Parathyroid adenoma (tissue), 2 donors: Measurements from ENCODE around the gene RAP1A.

Source experiments
- H2AFZ ChIP-seq: fragments of 300-600 bp; sonication (generic); one replicate; pipeline ENCODE4 v1.7.0; 2017; ENCODE audit warnings: antibody characterized with exemption, mild to moderate bottlenecking
- H3K27ac ChIP-seq: fragments of 300-600 bp; sonication (generic); one replicate; pipeline ENCODE4 v1.7.0; 2017
- H3K27me3 ChIP-seq: fragments of 300-600 bp; sonication (generic); one replicate; pipeline ENCODE4 v1.7.0; 2017; ENCODE audit warnings: low read length; ENCODE audit not compliant: control insufficient read depth, insufficient read depth
- H3K36me3 ChIP-seq: fragments of 300-600 bp; sonication (generic); one replicate; pipeline ENCODE4 v1.7.0; 2017; ENCODE audit warnings: low read length; ENCODE audit not compliant: control insufficient read depth, insufficient read depth
- H3K4me1 ChIP-seq: fragments of 300-600 bp; sonication (generic); one replicate; pipeline ENCODE4 v1.7.0; 2017; ENCODE audit warnings: control low read depth
- H3K4me2 ChIP-seq: fragments of 300-600 bp; sonication (generic); one replicate; pipeline ENCODE4 v1.7.0; 2017; ENCODE audit warnings: low read length
- H3K4me3 ChIP-seq: fragments of 300-600 bp; sonication (generic); one replicate; pipeline ENCODE4 v1.7.0; 2017; ENCODE audit warnings: low read depth, low read length
- H3K79me2 ChIP-seq: fragments of 300-600 bp; sonication (generic); one replicate; pipeline ENCODE4 v1.7.0; 2017; ENCODE audit warnings: control low read depth
- H3K9ac ChIP-seq: fragments of 300-600 bp; sonication (generic); one replicate; pipeline ENCODE4 v1.7.0; 2017; ENCODE audit warnings: mild to moderate bottlenecking
- H3K9me3 ChIP-seq: fragments of 300-600 bp; sonication (generic); one replicate; pipeline ENCODE4 v1.7.0; 2017; ENCODE audit warnings: low read length; ENCODE audit not compliant: control insufficient read depth
- TF ChIP-seq, protein P1 (sequence below): fragments of 300-600 bp; sonication (generic); IDR thresholded peaks from one replicate; pipeline ENCODE4 v1.7.0; 2017; ENCODE audit warnings: antibody characterized with exemption, mild to moderate bottlenecking
- donor health status: primary hyperparathyroidism.

RAP1A gene

DNA sequence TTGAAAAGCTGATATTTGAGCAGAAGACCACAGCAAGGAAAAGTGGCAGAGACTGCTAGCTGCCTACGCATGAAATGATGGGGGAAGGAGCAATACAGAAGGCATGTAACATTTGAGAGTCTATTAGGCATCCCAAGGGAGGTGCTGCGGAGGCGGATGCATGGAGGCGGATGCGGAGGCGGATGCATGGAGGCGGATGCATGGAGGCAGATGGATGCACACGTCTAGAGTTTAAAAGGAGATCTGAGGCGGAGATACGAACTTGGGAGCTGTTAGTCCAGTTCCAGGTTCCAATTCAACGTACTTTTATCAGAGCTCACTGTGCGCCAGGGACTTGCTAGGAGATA, 135.4 kb downstream of the RAP1A start:
- H3K27me3 ChIP-seq: no peaks in the 10 kb centered on the region
- H3K9me3 ChIP-seq: no peaks in the 10 kb centered on the region
- TF ChIP-seq, protein P1, sequence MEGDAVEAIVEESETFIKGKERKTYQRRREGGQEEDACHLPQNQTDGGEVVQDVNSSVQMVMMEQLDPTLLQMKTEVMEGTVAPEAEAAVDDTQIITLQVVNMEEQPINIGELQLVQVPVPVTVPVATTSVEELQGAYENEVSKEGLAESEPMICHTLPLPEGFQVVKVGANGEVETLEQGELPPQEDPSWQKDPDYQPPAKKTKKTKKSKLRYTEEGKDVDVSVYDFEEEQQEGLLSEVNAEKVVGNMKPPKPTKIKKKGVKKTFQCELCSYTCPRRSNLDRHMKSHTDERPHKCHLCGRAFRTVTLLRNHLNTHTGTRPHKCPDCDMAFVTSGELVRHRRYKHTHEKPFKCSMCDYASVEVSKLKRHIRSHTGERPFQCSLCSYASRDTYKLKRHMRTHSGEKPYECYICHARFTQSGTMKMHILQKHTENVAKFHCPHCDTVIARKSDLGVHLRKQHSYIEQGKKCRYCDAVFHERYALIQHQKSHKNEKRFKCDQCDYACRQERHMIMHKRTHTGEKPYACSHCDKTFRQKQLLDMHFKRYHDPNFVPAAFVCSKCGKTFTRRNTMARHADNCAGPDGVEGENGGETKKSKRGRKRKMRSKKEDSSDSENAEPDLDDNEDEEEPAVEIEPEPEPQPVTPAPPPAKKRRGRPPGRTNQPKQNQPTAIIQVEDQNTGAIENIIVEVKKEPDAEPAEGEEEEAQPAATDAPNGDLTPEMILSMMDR: no peak
- H3K79me2 ChIP-seq: no peaks in the 10 kb centered on the region
- peak overlapping the region; percentile 86 for H3K27ac ChIP-seq
- H3K9ac ChIP-seq: peak overlapping the region; percentile 37
- H3K36me3 ChIP-seq: no peaks in the 10 kb centered on the region
- peak overlapping the region; percentile 86 for H3K4me3 ChIP-seq
- H2AFZ ChIP-seq: peak overlapping the region; percentile 91
- H3K4me1 ChIP-seq: no peaks in the 10 kb centered on the region
- peak overlapping the region; percentile 88 for H3K4me2 ChIP-seq

DNA sequence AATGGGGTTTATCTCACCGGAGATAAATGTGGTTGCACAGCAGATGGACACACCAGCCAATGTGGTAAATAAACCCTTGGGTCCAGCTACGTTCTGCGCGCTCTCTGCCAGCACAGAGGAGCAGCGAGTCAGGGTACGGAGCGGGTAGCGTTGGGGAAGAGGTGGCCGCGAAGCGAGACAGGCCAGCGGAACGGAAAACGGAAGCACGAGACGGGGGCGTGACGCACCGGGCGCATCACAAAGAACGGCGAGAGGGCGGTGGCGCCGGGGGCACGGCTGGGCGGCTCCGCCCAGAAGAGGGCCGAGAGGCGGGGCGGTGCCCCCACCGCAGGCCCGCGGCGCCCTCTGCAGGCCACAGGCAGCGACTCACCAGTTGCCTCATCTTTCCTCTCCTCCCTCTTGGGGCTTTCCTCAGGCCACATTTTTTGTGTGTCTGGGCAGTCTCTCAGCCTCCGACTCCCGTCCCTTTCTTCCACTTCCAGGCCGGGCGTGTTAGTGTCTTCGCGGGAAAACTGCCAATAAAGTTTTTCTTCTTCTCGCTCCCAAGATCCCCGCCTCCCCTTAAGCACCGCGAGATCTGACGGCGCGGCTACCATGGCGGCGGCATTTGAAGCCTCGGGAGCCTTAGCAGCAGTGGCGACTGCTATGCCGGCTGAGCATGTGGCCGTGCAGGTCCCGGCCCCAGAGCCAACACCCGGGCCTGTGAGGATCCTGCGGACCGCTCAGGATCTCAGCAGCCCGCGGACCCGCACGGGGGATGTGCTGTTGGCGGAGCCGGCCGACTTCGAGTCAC, 135.9 kb downstream of the RAP1A start, which contains the start of gene DDX20:
TSS of gene DDX20 (plus strand) at position 571 of the 793 bp plus-strand sequence. CDS start at position 595, 24 bp downstream.
- H3K4me2 ChIP-seq: peak within 1 kb of the TSS; percentile 88
- H3K4me1 ChIP-seq: no peaks in the 10 kb centered on the region
- H3K9me3 ChIP-seq: no peaks in the 10 kb centered on the region
- H3K36me3 ChIP-seq: no peaks in the 10 kb centered on the region
- H2AFZ ChIP-seq: peak within 1 kb of the TSS; percentile 91
- H3K4me3 ChIP-seq: peak within 1 kb of the TSS; percentile 86
- no peaks in the 10 kb centered on the region for H3K79me2 ChIP-seq
- TF ChIP-seq, protein P1: peak; percentile 82
- no peaks in the 10 kb centered on the region for H3K27me3 ChIP-seq
- H3K9ac ChIP-seq: peak within 1 kb of the TSS; percentile 37
- H3K27ac ChIP-seq: peak within 1 kb of the TSS; percentile 86

- H3K27ac ChIP-seq: peak overlapping the region; percentile 86
- no peak overlapping the region for H3K9ac ChIP-seq
- H3K27me3 ChIP-seq: no peaks in the 10 kb centered on the region
- H3K9me3 ChIP-seq: no peaks in the 10 kb centered on the region
- no peaks in the 10 kb centered on the region for H3K36me3 ChIP-seq
- H3K4me2 ChIP-seq: peak overlapping the region; percentile 88
- no peaks in the 10 kb centered on the region for H3K79me2 ChIP-seq
- no peaks in the 10 kb centered on the region for H3K4me1 ChIP-seq
- TF ChIP-seq, protein P1: no peak
- peak overlapping the region; percentile 86 for H3K4me3 ChIP-seq
- peak overlapping the region; percentile 91 for H2AFZ ChIP-seq
Observed at GRCh38 chr1:111756124-111756513, 136.5 kb downstream of the RAP1A start.

DNA sequence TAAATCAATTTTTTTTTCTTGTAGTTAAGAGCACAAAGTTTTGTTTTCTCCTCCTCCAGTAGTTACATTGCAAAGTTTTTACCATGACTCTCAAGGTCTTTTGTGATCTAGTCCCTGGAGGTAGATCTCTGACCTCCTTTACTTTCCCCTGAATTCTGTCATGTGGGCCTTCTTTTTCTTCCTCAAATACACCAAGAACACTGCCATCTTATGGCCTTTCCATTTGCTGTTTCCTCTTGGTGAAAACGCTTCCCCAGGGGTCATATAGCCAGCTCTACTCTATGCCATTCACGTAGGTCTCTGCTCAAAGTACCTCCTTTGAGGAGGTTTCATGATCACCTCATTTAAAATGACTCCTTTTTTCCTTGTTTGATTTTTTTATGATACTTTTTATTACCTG, 138.8 kb downstream of the RAP1A start:
- no peaks in the 10 kb centered on the region for H3K79me2 ChIP-seq

More for the DNA sequence above, 138.8 kb downstream of the RAP1A start:
- Histone ChIP-seq H3K4me1 (no peaks in the 10 kb centered on the region), H3K27me3 (no peaks in the 10 kb centered on the region), H3K4me2 (no peak overlapping the region), H2AFZ (no peak overlapping the region), H3K27ac (no peak overlapping the region), H3K4me3 (no peak overlapping the region), H3K9me3 (no peaks in the 10 kb centered on the region), H3K9ac (no peak overlapping the region), H3K36me3 (no peaks in the 10 kb centered on the region)
- TF ChIP-seq, protein P1: no peak
